ENCODE data around the gene MIF.
"Not testable (repeated sequence)": the region's sequence is repeated elsewhere in the genome, so short reads cannot be mapped to it uniquely, and the experiment has no call there.

The MIF gene

DNA sequence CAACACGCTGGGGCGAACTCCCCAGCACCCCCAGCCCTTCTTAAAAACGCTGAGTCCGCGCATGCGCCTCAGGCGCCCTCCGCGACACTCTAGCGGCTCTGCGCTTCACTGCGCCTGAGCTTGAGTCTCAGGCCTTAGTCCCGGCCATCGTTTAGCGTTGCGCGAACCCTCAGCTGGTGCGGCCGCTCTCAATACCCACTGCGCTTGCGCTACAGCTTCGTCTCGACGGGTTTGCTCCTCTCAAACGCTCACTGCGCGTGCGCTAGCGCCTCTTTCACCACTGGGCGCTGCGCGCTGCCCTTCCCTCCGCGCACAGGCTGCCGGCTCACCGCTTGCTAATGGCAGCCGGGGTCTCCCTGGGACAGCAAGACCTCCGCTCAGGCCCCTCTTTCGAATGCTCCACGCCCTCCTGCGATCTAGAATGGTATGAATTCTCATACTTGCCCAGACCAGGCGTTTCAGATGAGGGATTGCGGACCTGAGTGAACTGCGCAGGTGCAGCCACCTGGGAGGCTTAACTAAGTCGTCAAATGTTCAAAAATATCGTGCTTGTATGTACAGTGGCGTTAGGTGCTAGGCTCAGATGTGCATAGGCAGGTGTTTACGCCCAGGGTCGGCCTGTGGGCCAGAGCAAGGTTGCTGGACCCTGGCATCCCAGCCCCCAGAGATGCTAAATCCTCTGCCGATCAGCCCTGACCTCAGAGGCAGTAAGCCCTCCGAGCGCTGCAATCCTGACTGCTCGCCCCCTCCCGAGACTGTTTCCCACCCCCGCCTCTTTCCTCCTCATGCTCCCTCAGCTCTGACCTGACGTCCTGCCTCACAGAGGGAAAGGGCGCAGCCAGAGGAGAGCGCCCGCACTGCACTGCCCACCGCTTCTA lies 36.3 kb upstream of the MIF start, which contains the start of gene SLC2A11:
TSS of gene SLC2A11 (plus strand) at position 270 of the 878 bp plus-strand sequence. CDS start at position 395, 125 bp downstream.
- TF ChIP-seq CTCF (conservative IDR thresholded peaks at IDR 0.05; ENCODE audit: low read length) (no peak; the same call in 1 of the 2 replicates), EZH2phosphoT487 (IDR thresholded peaks at IDR 0.05; ENCODE audit: borderline replicate concordance) (no peak)

GRCh38 chr22:23858484-23858815 lies 35.7 kb upstream of the MIF start:
- Histone ChIP-seq H3K9me3 (ENCODE audit: insufficient read depth, low read depth, low read length) (no peaks in the 10 kb centered on the region), H3F3A (ENCODE audit: low read depth) (no peaks in the 10 kb centered on the region), H3K36me3 (ENCODE audit: insufficient read depth, low read length) (no peaks in the 10 kb centered on the region), H3K4me1 (ENCODE audit: insufficient read depth, low read length, poor library complexity, severe bottlenecking) (peaks cover 26% of the 10 kb centered on the region), H3K9me2 (replicated peaks; ENCODE audit: low read depth, low read length) (no peaks in the 10 kb centered on the region), H3K4me2 (ENCODE audit: low read depth, low read length, poor library complexity, severe bottlenecking) (peak overlapping the region; percentile 77), H3K4me3 (ENCODE audit: low read length, poor library complexity, severe bottlenecking) (peak overlapping the region; percentile 87), H4K20me1 (ENCODE audit: insufficient read depth, low read length, poor library complexity, severe bottlenecking) (no peaks in the 10 kb centered on the region), H2AFZ (ENCODE audit: low read length) (no peak overlapping the region), H3K79me2 (ENCODE audit: insufficient read depth, low read length) (peaks cover 10% of the 10 kb centered on the region; the same call in 1 of the 2 replicates), H3K9ac (ENCODE audit: low read depth, low read length, poor library complexity, severe bottlenecking) (peak overlapping the region; percentile 91), H3K27me3 (ENCODE audit: insufficient read depth, low read length, poor library complexity, severe bottlenecking) (no peaks in the 10 kb centered on the region)
- TF ChIP-seq EZH2phosphoT487 (IDR thresholded peaks at IDR 0.05; ENCODE audit: borderline replicate concordance) (no peak), CTCF (conservative IDR thresholded peaks at IDR 0.05; ENCODE audit: low read length) (peak; percentile 37)

More for the DNA sequence above, 36.3 kb upstream of the MIF start, which contains the start of gene SLC2A11:
- Histone ChIP-seq H3K79me2 (ENCODE audit: insufficient read depth, low read length) (peaks cover 10% of the 10 kb centered on the region; the same call in 1 of the 2 replicates), H2AFZ (ENCODE audit: low read length) (peak within 1 kb of the TSS; percentile 95), H3K9ac (ENCODE audit: low read depth, low read length, poor library complexity, severe bottlenecking) (peak within 1 kb of the TSS; percentile 91), H3F3A (ENCODE audit: low read depth) (no peaks in the 10 kb centered on the region), H3K36me3 (ENCODE audit: insufficient read depth, low read length) (no peaks in the 10 kb centered on the region), H4K20me1 (ENCODE audit: insufficient read depth, low read length, poor library complexity, severe bottlenecking) (no peaks in the 10 kb centered on the region), H3K4me2 (ENCODE audit: low read depth, low read length, poor library complexity, severe bottlenecking) (peak within 1 kb of the TSS; percentile 82), H3K4me3 (ENCODE audit: low read length, poor library complexity, severe bottlenecking) (peak within 1 kb of the TSS; percentile 87), H3K9me2 (replicated peaks; ENCODE audit: low read depth, low read length) (no peaks in the 10 kb centered on the region), H3K9me3 (ENCODE audit: insufficient read depth, low read depth, low read length) (no peaks in the 10 kb centered on the region), H3K4me1 (ENCODE audit: insufficient read depth, low read length, poor library complexity, severe bottlenecking) (peaks cover 26% of the 10 kb centered on the region), H3K27me3 (ENCODE audit: insufficient read depth, low read length, poor library complexity, severe bottlenecking) (no peaks in the 10 kb centered on the region)

DNA sequence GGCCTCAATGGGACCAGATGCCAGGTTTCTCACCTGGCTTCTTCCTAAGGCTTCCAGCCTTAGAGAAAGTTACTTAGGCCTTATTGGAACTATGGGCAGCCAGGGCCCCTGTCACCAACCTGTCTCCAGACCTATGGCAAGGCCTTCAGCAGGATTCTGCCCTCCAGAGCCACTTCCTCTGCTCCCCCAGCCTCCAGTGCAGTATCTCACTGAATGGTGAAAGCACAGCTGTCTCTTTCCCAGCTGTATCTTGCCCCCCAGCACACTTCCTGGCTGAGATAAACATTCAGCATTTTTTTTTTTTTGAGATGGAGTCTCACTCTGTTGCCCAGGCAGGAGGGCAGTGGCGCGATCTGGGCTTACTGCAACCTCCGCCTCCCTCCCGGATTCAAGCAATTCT lies 35.0 kb upstream of the MIF start:
- H4K20me1 ChIP-seq (ENCODE audit: insufficient read depth, low read length, poor library complexity, severe bottlenecking) = no peaks in the 10 kb centered on the region
- H3F3A ChIP-seq (ENCODE audit: low read depth) = no peaks in the 10 kb centered on the region
- peak overlapping the region; percentile 87 for H3K4me3 ChIP-seq (ENCODE audit: low read length, poor library complexity, severe bottlenecking)
- no peaks in the 10 kb centered on the region for H3K36me3 ChIP-seq (ENCODE audit: insufficient read depth, low read length)
- no peak overlapping the region for H2AFZ ChIP-seq (ENCODE audit: low read length)
- no peaks in the 10 kb centered on the region for H3K9me3 ChIP-seq (ENCODE audit: insufficient read depth, low read depth, low read length)
- H3K4me1 ChIP-seq (ENCODE audit: insufficient read depth, low read length, poor library complexity, severe bottlenecking) = peaks cover 26% of the 10 kb centered on the region
- peaks cover 10% of the 10 kb centered on the region; the same call in 1 of the 2 replicates for H3K79me2 ChIP-seq (ENCODE audit: insufficient read depth, low read length)
- H3K9me2 ChIP-seq (replicated peaks; ENCODE audit: low read depth, low read length) = no peaks in the 10 kb centered on the region
- no peak for TF ChIP-seq CTCF (conservative IDR thresholded peaks at IDR 0.05; ENCODE audit: low read length)
- no peak for TF ChIP-seq EZH2phosphoT487 (IDR thresholded peaks at IDR 0.05; ENCODE audit: borderline replicate concordance)
- H3K27me3 ChIP-seq (ENCODE audit: insufficient read depth, low read length, poor library complexity, severe bottlenecking) = no peaks in the 10 kb centered on the region
- peak overlapping the region; percentile 77 for H3K4me2 ChIP-seq (ENCODE audit: low read depth, low read length, poor library complexity, severe bottlenecking)
- H3K9ac ChIP-seq (ENCODE audit: low read depth, low read length, poor library complexity, severe bottlenecking) = peak overlapping the region; percentile 91

DNA sequence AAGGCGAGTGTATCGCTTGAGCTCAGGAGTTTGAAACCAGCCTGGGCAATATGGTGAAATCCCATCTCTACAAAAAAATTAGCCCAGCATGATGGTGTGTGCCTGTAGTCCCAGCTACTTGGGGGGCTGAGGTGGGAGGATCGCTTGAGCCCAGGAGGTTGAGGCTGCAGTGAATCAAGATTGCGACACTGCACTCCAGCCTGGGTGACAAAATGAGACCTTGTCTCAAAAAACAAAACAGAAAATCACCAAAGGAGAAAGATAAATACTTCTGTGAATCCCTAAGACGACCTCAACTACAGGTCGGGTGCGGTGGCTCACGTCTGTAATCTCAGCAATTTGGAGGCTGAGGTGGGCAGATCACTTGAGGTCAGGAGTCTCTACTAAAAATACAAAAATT lies 34.0 kb upstream of the MIF start:
- not testable (repeated sequence) for H3K9me3 ChIP-seq (ENCODE audit: insufficient read depth, low read depth, low read length); H3K9me2 ChIP-seq (replicated peaks; ENCODE audit: low read depth, low read length); H3F3A ChIP-seq (ENCODE audit: low read depth); H3K9ac ChIP-seq (ENCODE audit: low read depth, low read length, poor library complexity, severe bottlenecking); H3K4me3 ChIP-seq (ENCODE audit: low read length, poor library complexity, severe bottlenecking); H3K36me3 ChIP-seq (ENCODE audit: insufficient read depth, low read length); H3K27me3 ChIP-seq (ENCODE audit: insufficient read depth, low read length, poor library complexity, severe bottlenecking); H4K20me1 ChIP-seq (ENCODE audit: insufficient read depth, low read length, poor library complexity, severe bottlenecking); H3K4me2 ChIP-seq (ENCODE audit: low read depth, low read length, poor library complexity, severe bottlenecking); H2AFZ ChIP-seq (ENCODE audit: low read length)
- Histone ChIP-seq H3K4me1 (ENCODE audit: insufficient read depth, low read length, poor library complexity, severe bottlenecking) (peaks cover 26% of the 10 kb centered on the region), H3K79me2 (ENCODE audit: insufficient read depth, low read length) (peaks cover 10% of the 10 kb centered on the region; the same call in 1 of the 2 replicates)
